KOPT-K1 (cell line): ENCODE data around the gene ARHGEF26.

ENCODE experiments used
- H3K27ac ChIP-seq: fragments of 200-600 bp; sonication (generic); 2 replicates; pipeline ENCODE4 v1.5.1; 2016; ENCODE audit warnings: antibody characterized with exemption, mild to moderate bottlenecking, low read depth, low read length; ENCODE audit not compliant: poor library complexity, severe bottlenecking
- H3K36me3 ChIP-seq: fragments of 200-600 bp; sonication (generic); 2 replicates; pipeline ENCODE4 v1.5.1; 2017; ENCODE audit warnings: antibody characterized with exemption, mild to moderate bottlenecking, low read length, moderate library complexity; ENCODE audit not compliant: insufficient read depth
- H3K9me3 ChIP-seq: fragments of 200-600 bp; sonication (generic); 2 replicates; pipeline ENCODE4 v1.5.1; 2017; ENCODE audit warnings: antibody characterized with exemption, low read length, mild to moderate bottlenecking; ENCODE audit not compliant: insufficient read depth, poor library complexity, severe bottlenecking

Gene ARHGEF26

GRCh38 chr3:154228561-154229216 is 107.5 kb downstream of the ARHGEF26 start:
- no peak overlapping the region for H3K27ac ChIP-seq
- no peaks in the 10 kb centered on the region for H3K9me3 ChIP-seq
- H3K36me3 ChIP-seq, result no peaks in the 10 kb centered on the region

GRCh38 chr3:154229217-154229590 is 108.0 kb downstream of the ARHGEF26 start:
- Histone ChIP-seq H3K27ac (no peak overlapping the region), H3K36me3 (no peaks in the 10 kb centered on the region), H3K9me3 (no peaks in the 10 kb centered on the region)

GRCh38 chr3:154235330-154235729 is 114.1 kb downstream of the ARHGEF26 start:
- H3K36me3 ChIP-seq, result no peaks in the 10 kb centered on the region
- H3K9me3 ChIP-seq, result no peaks in the 10 kb centered on the region
- H3K27ac ChIP-seq, result no peak overlapping the region

GRCh38 chr3:154236331-154236730 is 115.1 kb downstream of the ARHGEF26 start:
- no peaks in the 10 kb centered on the region for H3K36me3 ChIP-seq
- H3K9me3 ChIP-seq, result no peaks in the 10 kb centered on the region
- H3K27ac ChIP-seq, result no peak overlapping the region

GRCh38 chr3:154240235-154240634 is 119.0 kb downstream of the ARHGEF26 start:
- H3K27ac ChIP-seq, result no peak overlapping the region
- H3K36me3 ChIP-seq, result no peaks in the 10 kb centered on the region
- H3K9me3 ChIP-seq, result no peaks in the 10 kb centered on the region

- no peaks in the 10 kb centered on the region for H3K9me3 ChIP-seq
- no peaks in the 10 kb centered on the region for H3K36me3 ChIP-seq
- no peak overlapping the region for H3K27ac ChIP-seq
Observed at GRCh38 chr3:154241496-154241895, 120.3 kb downstream of the ARHGEF26 start.

- no peak overlapping the region for H3K27ac ChIP-seq
Observed at GRCh38 chr3:154242766-154243165, 121.6 kb downstream of the ARHGEF26 start.

GRCh38 chr3:154243353-154243752 is 122.2 kb downstream of the ARHGEF26 start:
- H3K9me3 ChIP-seq, result no peaks in the 10 kb centered on the region
- no peaks in the 10 kb centered on the region for H3K36me3 ChIP-seq
- H3K27ac ChIP-seq, result no peak overlapping the region

More at GRCh38 chr3:154242766-154243165, 121.6 kb downstream of the ARHGEF26 start:
- Histone ChIP-seq H3K36me3 (no peaks in the 10 kb centered on the region), H3K9me3 (no peaks in the 10 kb centered on the region)

GRCh38 chr3:154244644-154245043 is 123.5 kb downstream of the ARHGEF26 start:
- no peaks in the 10 kb centered on the region for H3K9me3 ChIP-seq

GRCh38 chr3:154247806-154248415 is 126.7 kb downstream of the ARHGEF26 start:
- Histone ChIP-seq H3K9me3 (no peaks in the 10 kb centered on the region), H3K27ac (no peak overlapping the region)

More at GRCh38 chr3:154244644-154245043, 123.5 kb downstream of the ARHGEF26 start:
- H3K27ac ChIP-seq, result no peak overlapping the region
- H3K36me3 ChIP-seq, result peaks cover 5% of the 10 kb centered on the region

GRCh38 chr3:154250291-154250690 is 129.1 kb downstream of the ARHGEF26 start:
- no peaks in the 10 kb centered on the region for H3K9me3 ChIP-seq
- H3K27ac ChIP-seq, result no peak overlapping the region
- H3K36me3 ChIP-seq, result peaks cover 59% of the 10 kb centered on the region

More at GRCh38 chr3:154247806-154248415, 126.7 kb downstream of the ARHGEF26 start:
- peaks cover 36% of the 10 kb centered on the region for H3K36me3 ChIP-seq

- H3K27ac ChIP-seq, result no peak overlapping the region
Observed at GRCh38 chr3:154251610-154252009, 130.4 kb downstream of the ARHGEF26 start.

GRCh38 chr3:154252759-154253638 is 131.8 kb downstream of the ARHGEF26 start:
- Histone ChIP-seq H3K27ac (no peak overlapping the region), H3K36me3 (peaks cover 84% of the 10 kb centered on the region), H3K9me3 (no peaks in the 10 kb centered on the region)

More at GRCh38 chr3:154251610-154252009, 130.4 kb downstream of the ARHGEF26 start:
- peaks cover 70% of the 10 kb centered on the region for H3K36me3 ChIP-seq
- no peaks in the 10 kb centered on the region for H3K9me3 ChIP-seq

- Histone ChIP-seq H3K27ac (no peak overlapping the region), H3K36me3 (peaks cover 95% of the 10 kb centered on the region)
Observed at GRCh38 chr3:154254527-154254926, 133.3 kb downstream of the ARHGEF26 start.

GRCh38 chr3:154273381-154273780 is 152.2 kb downstream of the ARHGEF26 start:
- Histone ChIP-seq H3K9me3 (peaks cover 5% of the 10 kb centered on the region), H3K36me3 (peaks cover 97% of the 10 kb centered on the region), H3K27ac (no peak overlapping the region)

More at GRCh38 chr3:154254527-154254926, 133.3 kb downstream of the ARHGEF26 start:
- no peaks in the 10 kb centered on the region for H3K9me3 ChIP-seq
